Measurements from ENCODE around the gene GMDS. TPM values are rescaled to one million over a fixed set of nuclear protein-coding genes. Genes with fewer than 3 reads are reported as not detected.

The GMDS gene
- total and polyA plus RNA-seq, 2 of the 8 experiments (the other 6 are each of a cell fraction or from before 2014, with no cell fraction given), result 16.8 to 50.0 TPM

DNA sequence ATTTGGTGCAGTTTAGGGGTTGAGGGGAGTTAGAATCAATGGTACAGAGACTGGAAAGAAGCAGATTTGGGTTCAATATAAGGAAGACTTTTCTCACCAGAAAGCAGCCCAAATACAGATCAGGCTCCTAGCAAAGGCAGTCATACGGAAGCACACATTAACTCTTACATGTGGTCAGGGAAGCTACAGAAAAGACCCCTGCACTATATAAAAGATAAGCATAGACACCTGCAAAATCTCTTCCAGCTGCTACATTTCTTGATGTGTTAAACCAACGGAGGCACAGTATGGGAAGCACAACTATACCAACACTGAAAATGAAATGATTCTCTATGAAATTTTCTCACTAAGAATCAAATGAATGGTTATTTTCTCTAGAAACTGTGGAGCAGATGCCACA lies 150.8 kb downstream of the GMDS start (continued):
- TF ChIP-seq, protein P1, sequence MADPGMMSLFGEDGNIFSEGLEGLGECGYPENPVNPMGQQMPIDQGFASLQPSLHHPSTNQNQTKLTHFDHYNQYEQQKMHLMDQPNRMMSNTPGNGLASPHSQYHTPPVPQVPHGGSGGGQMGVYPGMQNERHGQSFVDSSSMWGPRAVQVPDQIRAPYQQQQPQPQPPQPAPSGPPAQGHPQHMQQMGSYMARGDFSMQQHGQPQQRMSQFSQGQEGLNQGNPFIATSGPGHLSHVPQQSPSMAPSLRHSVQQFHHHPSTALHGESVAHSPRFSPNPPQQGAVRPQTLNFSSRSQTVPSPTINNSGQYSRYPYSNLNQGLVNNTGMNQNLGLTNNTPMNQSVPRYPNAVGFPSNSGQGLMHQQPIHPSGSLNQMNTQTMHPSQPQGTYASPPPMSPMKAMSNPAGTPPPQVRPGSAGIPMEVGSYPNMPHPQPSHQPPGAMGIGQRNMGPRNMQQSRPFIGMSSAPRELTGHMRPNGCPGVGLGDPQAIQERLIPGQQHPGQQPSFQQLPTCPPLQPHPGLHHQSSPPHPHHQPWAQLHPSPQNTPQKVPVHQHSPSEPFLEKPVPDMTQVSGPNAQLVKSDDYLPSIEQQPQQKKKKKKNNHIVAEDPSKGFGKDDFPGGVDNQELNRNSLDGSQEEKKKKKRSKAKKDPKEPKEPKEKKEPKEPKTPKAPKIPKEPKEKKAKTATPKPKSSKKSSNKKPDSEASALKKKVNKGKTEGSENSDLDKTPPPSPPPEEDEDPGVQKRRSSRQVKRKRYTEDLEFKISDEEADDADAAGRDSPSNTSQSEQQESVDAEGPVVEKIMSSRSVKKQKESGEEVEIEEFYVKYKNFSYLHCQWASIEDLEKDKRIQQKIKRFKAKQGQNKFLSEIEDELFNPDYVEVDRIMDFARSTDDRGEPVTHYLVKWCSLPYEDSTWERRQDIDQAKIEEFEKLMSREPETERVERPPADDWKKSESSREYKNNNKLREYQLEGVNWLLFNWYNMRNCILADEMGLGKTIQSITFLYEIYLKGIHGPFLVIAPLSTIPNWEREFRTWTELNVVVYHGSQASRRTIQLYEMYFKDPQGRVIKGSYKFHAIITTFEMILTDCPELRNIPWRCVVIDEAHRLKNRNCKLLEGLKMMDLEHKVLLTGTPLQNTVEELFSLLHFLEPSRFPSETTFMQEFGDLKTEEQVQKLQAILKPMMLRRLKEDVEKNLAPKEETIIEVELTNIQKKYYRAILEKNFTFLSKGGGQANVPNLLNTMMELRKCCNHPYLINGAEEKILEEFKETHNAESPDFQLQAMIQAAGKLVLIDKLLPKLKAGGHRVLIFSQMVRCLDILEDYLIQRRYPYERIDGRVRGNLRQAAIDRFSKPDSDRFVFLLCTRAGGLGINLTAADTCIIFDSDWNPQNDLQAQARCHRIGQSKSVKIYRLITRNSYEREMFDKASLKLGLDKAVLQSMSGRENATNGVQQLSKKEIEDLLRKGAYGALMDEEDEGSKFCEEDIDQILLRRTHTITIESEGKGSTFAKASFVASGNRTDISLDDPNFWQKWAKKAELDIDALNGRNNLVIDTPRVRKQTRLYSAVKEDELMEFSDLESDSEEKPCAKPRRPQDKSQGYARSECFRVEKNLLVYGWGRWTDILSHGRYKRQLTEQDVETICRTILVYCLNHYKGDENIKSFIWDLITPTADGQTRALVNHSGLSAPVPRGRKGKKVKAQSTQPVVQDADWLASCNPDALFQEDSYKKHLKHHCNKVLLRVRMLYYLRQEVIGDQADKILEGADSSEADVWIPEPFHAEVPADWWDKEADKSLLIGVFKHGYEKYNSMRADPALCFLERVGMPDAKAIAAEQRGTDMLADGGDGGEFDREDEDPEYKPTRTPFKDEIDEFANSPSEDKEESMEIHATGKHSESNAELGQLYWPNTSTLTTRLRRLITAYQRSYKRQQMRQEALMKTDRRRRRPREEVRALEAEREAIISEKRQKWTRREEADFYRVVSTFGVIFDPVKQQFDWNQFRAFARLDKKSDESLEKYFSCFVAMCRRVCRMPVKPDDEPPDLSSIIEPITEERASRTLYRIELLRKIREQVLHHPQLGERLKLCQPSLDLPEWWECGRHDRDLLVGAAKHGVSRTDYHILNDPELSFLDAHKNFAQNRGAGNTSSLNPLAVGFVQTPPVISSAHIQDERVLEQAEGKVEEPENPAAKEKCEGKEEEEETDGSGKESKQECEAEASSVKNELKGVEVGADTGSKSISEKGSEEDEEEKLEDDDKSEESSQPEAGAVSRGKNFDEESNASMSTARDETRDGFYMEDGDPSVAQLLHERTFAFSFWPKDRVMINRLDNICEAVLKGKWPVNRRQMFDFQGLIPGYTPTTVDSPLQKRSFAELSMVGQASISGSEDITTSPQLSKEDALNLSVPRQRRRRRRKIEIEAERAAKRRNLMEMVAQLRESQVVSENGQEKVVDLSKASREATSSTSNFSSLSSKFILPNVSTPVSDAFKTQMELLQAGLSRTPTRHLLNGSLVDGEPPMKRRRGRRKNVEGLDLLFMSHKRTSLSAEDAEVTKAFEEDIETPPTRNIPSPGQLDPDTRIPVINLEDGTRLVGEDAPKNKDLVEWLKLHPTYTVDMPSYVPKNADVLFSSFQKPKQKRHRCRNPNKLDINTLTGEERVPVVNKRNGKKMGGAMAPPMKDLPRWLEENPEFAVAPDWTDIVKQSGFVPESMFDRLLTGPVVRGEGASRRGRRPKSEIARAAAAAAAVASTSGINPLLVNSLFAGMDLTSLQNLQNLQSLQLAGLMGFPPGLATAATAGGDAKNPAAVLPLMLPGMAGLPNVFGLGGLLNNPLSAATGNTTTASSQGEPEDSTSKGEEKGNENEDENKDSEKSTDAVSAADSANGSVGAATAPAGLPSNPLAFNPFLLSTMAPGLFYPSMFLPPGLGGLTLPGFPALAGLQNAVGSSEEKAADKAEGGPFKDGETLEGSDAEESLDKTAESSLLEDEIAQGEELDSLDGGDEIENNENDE (IDR thresholded peaks at IDR 0.05; ENCODE audit: insufficient replicate concordance, low read length), result no peak
- TF ChIP-seq MAFK (IDR thresholded peaks at IDR 0.05; ENCODE audit: low read depth, low read length) (no peak), BRCA1 (IDR thresholded peaks at IDR 0.05; ENCODE audit: low read depth, low read length) (no peak)
